CD4-positive, alpha-beta T cell (primary cell): ENCODE measurements around the gene RSBN1L. TPM values are rescaled to one million over a fixed set of nuclear protein-coding genes. Genes with fewer than 3 reads are reported as not detected.

ENCODE experiments used
- ATAC-seq: fragments of 200-7000 bp; cut with Tn5 transposase; one replicate; pipeline ENCODE4 v1.10.0; 2022; ENCODE audit warnings: mild to moderate bottlenecking; ENCODE audit not compliant: poor library complexity
- CTCF ChIA-PET: fragments of 350-600 bp; sonication (Branson Sonifier 250); formaldehyde crosslinking; loops from one replicate; lab custom pipeline; 2021; ENCODE audit warnings: antibody characterized with exemption, inconsistent platforms; lab: Charles Lee
- POLR2A ChIA-PET: fragments of 350-600 bp; sonication (Branson Sonifier 250); formaldehyde crosslinking; loops from one replicate; lab custom pipeline; 2021; ENCODE audit warnings: antibody characterized with exemption, inconsistent platforms; lab: Charles Lee
- DNase-seq, 14 experiments: peaks; one replicate each; pipeline ENCODE4 v3.0.0-alpha.2; 2013 to 2020; ENCODE audit warnings: mixed read lengths in 2 of 14
- H3K27ac ChIP-seq, 2 donors: one replicate each; pipeline versions ENCODE4 v1.5.1 to v1.7.0; 2013; ENCODE audit warnings: low read length in 2 of 2, low read depth in 1 of 2, mild to moderate bottlenecking in 1 of 2
- H3K27me3 ChIP-seq, 2 experiments: 1 replicate in 1 of 2; 2 replicates in 1 of 2; pipeline versions ENCODE4 v1.6.1 to v1.7.0; 2013; ENCODE audit warnings: low read length in 2 of 2, control low read depth in 1 of 2, mild to moderate bottlenecking in 1 of 2, moderate library complexity in 1 of 2; ENCODE audit not compliant: insufficient read depth in 2 of 2, control insufficient read depth in 1 of 2
- H3K36me3 ChIP-seq: one replicate; pipeline ENCODE4 v1.6.1; 2013; ENCODE audit warnings: low read length, control low read depth; ENCODE audit not compliant: insufficient read depth
- H3K4me1 ChIP-seq: one replicate; pipeline ENCODE4 v1.6.1; 2013; ENCODE audit warnings: low read length, control low read depth; ENCODE audit not compliant: insufficient read depth
- H3K4me3 ChIP-seq: one replicate; pipeline ENCODE4 v1.5.1; 2013; ENCODE audit warnings: mild to moderate bottlenecking, low read length, moderate library complexity
- H3K9me3 ChIP-seq, 2 experiments: 1 replicate in 1 of 2; 2 replicates in 1 of 2; pipeline versions ENCODE4 v1.6.1 to v1.7.0; 2013; ENCODE audit warnings: low read length in 2 of 2, mild to moderate bottlenecking in 2 of 2, control low read depth in 1 of 2, moderate library complexity in 1 of 2; ENCODE audit not compliant: control insufficient read depth in 1 of 2, insufficient read depth in 1 of 2
- H3K27ac Mint-ChIP-seq: one replicate; pipeline ENCODE4 v1.8.0; 2020; ENCODE audit warnings: mixed read lengths
- H3K27me3 Mint-ChIP-seq: one replicate; pipeline ENCODE4 v1.8.0; 2021; ENCODE audit warnings: mixed read lengths
- H3K36me3 Mint-ChIP-seq: one replicate; pipeline ENCODE4 v1.8.0; 2021; ENCODE audit warnings: low read depth, mixed read lengths
- H3K4me1 Mint-ChIP-seq: one replicate; pipeline ENCODE4 v1.8.0; 2021; ENCODE audit warnings: low read depth, mixed read lengths
- H3K4me3 Mint-ChIP-seq: one replicate; pipeline ENCODE4 v1.8.0; 2020; ENCODE audit warnings: mild to moderate bottlenecking, mixed read lengths
- H3K9me3 Mint-ChIP-seq: one replicate; pipeline ENCODE4 v1.8.0; 2020; ENCODE audit warnings: mixed read lengths
- intact Hi-C, 2 experiments: fragments of 100-400 bp; cut with DNase I in 1 of 2; cut with micrococcal nuclease in 1 of 2; formaldehyde crosslinking; loops; one replicate each; pipeline versions ENCODE4 v1.15.1 to v1.9.0; 2023 to 2025; cut with DNase I, micrococcal nuclease
- total RNA-seq, 174 experiments: library from RNA in 2 of 174; stranded (reverse) in 2 of 174; gene quantifications; one replicate each; pipeline ENCODE4 v1.2.3 and lab custom pipeline; 2021 to 2026
- TF ChIP-seq, protein P1 (sequence below): fragments of 200-600 bp; IDR thresholded peaks from one replicate; pipeline ENCODE4 v1.8.0; 2022; ENCODE audit warnings: antibody characterized with exemption, mild to moderate bottlenecking

RSBN1L gene
- total RNA-seq, 2 experiments from 2014 or later = 9.0 to 9.6 TPM

DNA sequence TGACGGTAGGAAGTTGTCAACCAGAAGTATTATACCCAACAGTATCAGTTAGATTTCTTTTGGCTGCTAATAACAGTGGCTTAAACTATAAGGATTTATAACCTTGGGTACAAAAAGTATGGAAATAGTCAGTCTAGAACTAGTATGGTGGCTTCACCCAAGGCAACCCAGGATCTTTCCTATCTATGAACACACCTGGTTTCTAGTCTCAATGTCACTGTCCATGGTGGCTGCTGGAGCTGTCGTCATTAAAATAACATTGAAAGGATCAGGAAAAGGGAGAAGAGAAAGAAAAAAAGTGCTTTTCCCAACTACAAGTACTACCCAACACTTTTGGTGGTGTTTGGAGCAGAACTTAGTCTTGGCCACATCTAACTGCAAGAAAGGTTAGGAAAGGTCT is 130.0 kb downstream of the RSBN1L start:
- H3K27me3 Mint-ChIP-seq = no peaks in the 10 kb centered on the region
- no peak overlapping the region for H3K27ac ChIP-seq
- H3K4me3 ChIP-seq = no peak overlapping the region
- H3K4me3 Mint-ChIP-seq = no peak overlapping the region
- TF ChIP-seq, protein P1, sequence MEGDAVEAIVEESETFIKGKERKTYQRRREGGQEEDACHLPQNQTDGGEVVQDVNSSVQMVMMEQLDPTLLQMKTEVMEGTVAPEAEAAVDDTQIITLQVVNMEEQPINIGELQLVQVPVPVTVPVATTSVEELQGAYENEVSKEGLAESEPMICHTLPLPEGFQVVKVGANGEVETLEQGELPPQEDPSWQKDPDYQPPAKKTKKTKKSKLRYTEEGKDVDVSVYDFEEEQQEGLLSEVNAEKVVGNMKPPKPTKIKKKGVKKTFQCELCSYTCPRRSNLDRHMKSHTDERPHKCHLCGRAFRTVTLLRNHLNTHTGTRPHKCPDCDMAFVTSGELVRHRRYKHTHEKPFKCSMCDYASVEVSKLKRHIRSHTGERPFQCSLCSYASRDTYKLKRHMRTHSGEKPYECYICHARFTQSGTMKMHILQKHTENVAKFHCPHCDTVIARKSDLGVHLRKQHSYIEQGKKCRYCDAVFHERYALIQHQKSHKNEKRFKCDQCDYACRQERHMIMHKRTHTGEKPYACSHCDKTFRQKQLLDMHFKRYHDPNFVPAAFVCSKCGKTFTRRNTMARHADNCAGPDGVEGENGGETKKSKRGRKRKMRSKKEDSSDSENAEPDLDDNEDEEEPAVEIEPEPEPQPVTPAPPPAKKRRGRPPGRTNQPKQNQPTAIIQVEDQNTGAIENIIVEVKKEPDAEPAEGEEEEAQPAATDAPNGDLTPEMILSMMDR = no peak
- ChIA-PET CTCF (no interaction called here), POLR2A (no interaction called here)
- H3K4me1 Mint-ChIP-seq = peaks cover 43% of the 10 kb centered on the region
- H3K36me3 ChIP-seq = peaks cover 7% of the 10 kb centered on the region
- H3K36me3 Mint-ChIP-seq = peaks cover 38% of the 10 kb centered on the region
- no peaks in the 10 kb centered on the region for H3K27me3 ChIP-seq
- no peak for DNase-seq
- intact Hi-C loops = no loop called here
- peaks cover 13% of the 10 kb centered on the region for H3K9me3 Mint-ChIP-seq
- ATAC-seq = no peak
- H3K9me3 ChIP-seq = peaks cover 22 to 23% of the 10 kb centered on the region in 2 experiments
- H3K4me1 ChIP-seq = peaks cover 24% of the 10 kb centered on the region
- H3K27ac Mint-ChIP-seq = no peak overlapping the region

DNA sequence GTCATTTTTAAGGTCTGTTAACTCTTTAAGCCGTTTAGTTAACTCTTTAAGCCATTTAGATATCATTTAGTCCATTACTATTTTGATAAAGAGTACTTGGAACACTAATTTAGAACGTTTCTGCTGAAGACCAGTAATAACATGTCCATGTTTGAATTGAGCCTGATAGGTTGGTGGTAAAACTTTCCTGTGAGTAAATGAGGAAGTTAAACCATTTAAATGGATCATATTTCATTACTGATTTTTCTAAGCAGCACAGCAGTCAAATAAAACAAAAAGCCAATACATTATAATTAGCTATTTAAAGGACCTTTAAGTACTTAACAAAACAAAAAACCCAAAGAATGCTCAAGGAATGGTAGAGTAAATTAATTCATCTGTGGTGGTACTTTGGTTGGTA is 131.7 kb downstream of the RSBN1L start:
- Mint-ChIP-seq H3K27me3 (no peaks in the 10 kb centered on the region), H3K27ac (no peak overlapping the region), H3K4me1 (peaks cover 58% of the 10 kb centered on the region), H3K36me3 (peaks cover 28% of the 10 kb centered on the region), H3K9me3 (peaks cover 9% of the 10 kb centered on the region), H3K4me3 (no peak overlapping the region)
- Histone ChIP-seq H3K27me3 (no peaks in the 10 kb centered on the region), H3K4me3 (no peak overlapping the region), H3K9me3 (peaks cover 6 to 14% of the 10 kb centered on the region in 2 experiments), H3K4me1 (peaks cover 30% of the 10 kb centered on the region), H3K36me3 (no peaks in the 10 kb centered on the region), H3K27ac (no peak overlapping the region)
- DNase-seq = no peak
- ChIA-PET CTCF (no interaction called here), POLR2A (no interaction called here)
- TF ChIP-seq, protein P1 = no peak
- ATAC-seq = no peak
- intact Hi-C loops = no loop called here

DNA sequence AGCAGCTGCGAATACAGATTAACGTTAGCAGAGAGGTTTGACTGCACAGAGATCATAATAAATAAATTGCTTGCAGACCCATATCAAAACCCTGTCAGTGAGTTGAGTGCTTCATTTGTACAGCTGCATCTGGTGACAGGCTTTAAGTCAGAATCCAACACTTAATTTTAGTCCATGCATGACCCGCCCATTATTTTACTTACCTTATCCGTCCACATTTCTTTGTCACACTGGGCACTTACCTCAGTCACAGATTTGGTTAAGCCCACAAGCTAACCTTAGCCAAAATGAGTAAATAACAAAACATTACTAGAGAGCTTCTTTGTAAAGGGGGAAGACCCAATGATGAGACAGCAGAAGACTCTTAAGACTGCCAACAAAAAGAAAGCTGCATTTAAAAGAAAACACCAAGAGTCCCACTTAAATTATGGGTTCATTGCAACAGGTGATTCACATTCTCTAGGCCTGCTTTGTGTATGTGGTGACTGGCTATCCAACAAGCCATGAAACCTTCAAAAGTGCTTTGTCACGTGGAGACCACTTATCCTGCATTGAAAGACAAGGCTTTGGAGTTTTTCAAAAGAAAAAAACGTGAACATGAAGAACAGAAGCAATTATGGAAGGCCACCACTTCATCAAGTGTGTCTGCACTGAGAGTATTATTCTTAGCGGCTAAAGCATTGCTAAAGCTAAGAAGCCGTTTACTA is 134.5 kb downstream of the RSBN1L start:
- H3K4me3 Mint-ChIP-seq = peak overlapping the region; percentile 77
- H3K4me1 Mint-ChIP-seq = peaks cover 66% of the 10 kb centered on the region

More for the DNA sequence above, 134.5 kb downstream of the RSBN1L start:
- Histone ChIP-seq H3K36me3 (no peaks in the 10 kb centered on the region), H3K27ac (no peak overlapping the region), H3K9me3 (peaks cover 3 to 7% of the 10 kb centered on the region in 2 experiments), H3K4me3 (no peak overlapping the region), H3K27me3 (no peaks in the 10 kb centered on the region), H3K4me1 (peaks cover 45% of the 10 kb centered on the region)
- peaks cover under 1% of the 10 kb centered on the region for H3K9me3 Mint-ChIP-seq
- DNase-seq (no peak), ATAC-seq (no peak)
- ChIA-PET POLR2A (interaction anchor here (1.2 to 2.4 kb wide), 2 partner anchors 16 to 32 kb away, joined by 6 to 9 read pairs; partner anchors contain the start of genes PHTF2 and TMEM60), CTCF (interaction anchor here (1.1 to 1.5 kb wide), 2 partner anchors 10 to 32 kb away, joined by 3 to 6 read pairs; partner anchors contain the start of genes PHTF2 and TMEM60)
- H3K27ac Mint-ChIP-seq = peak overlapping the region; percentile 86
- TF ChIP-seq, protein P1 = no peak
- intact Hi-C loops = loop anchor here in 1 of 2 experiments (5.0 kb wide), 1 partner anchor 34 kb away; the partner anchor contains the start of genes PHTF2 and TMEM60
- H3K27me3 Mint-ChIP-seq = no peaks in the 10 kb centered on the region
- H3K36me3 Mint-ChIP-seq = peaks cover 11% of the 10 kb centered on the region
